HL-60 (cell line): ENCODE results near the gene HSD3B2.

Source experiments
- CTCF ChIP-seq: IDR thresholded peaks from one replicate; pipeline ENCODE4 v1.5.1; 2011; ENCODE audit warnings: low read length, control low read depth, inconsistent platforms; ENCODE audit not compliant: insufficient read depth
- GABPA ChIP-seq: IDR thresholded peaks from 2 replicates; pipeline ENCODE4 v1.6.1; 2012; ENCODE audit warnings: low read depth
- REST ChIP-seq: IDR thresholded peaks from 2 replicates; pipeline ENCODE4 v1.6.1; 2012; ENCODE audit warnings: low read depth; ENCODE audit not compliant: insufficient replicate concordance

- TF ChIP-seq CTCF, result no peak
- no peak for TF ChIP-seq REST
- no peak for TF ChIP-seq GABPA
These were observed 46.4 kb upstream of the HSD3B2 start, which contains the start of gene HAO2 for GRCh38 chr1:119368554-119368953.
